ENCODE results near the gene SMIM10.
A peak's percentile ranks its signal among the peaks of the same experiment; 100 is the strongest.

The SMIM10 gene

DNA sequence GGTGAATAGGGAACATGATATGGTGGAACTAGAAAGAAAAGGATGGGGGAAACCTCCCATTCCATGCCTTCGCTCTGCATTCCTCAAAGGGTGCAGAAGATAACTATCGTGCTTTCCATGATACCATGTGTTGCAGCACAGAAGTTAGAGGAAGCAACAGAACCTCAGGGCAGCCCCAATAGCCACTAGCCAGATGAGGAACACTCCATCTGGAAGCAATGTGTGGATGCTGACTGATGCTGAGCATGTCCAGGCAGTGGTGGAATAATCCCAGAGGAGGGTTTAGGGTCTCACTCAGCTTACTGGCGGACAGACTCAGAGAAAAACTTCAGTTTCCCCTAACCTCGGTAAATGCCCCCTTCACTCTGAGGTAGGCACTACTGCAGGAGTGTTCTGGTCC lies 7.5 kb downstream of the SMIM10 start:
- Histone ChIP-seq H3K4me1 (ENCODE audit: insufficient read depth, insufficient read length) (no peaks in the 10 kb centered on the region), H3K27me3 (ENCODE audit: insufficient read depth, insufficient read length) (no peaks in the 10 kb centered on the region), H3K9me3 (ENCODE audit: insufficient read depth, low read length) (no peaks in the 10 kb centered on the region), H3K9ac (ENCODE audit: insufficient read length, low read depth) (no peak overlapping the region), H3K4me3 (ENCODE audit: insufficient read length, low read depth) (no peak overlapping the region), H3K36me3 (ENCODE audit: insufficient read depth, insufficient read length, low read length) (no peaks in the 10 kb centered on the region)
- DNase-seq (ENCODE audit: low read depth, low spot score): no peak
- TF ChIP-seq YY1 (IDR thresholded peaks at IDR 0.05; ENCODE audit: insufficient read depth, insufficient read length) (no peak), SUZ12 (IDR thresholded peaks at IDR 0.05; ENCODE audit: extremely low read depth, insufficient read depth, insufficient read length) (no peak)

DNA sequence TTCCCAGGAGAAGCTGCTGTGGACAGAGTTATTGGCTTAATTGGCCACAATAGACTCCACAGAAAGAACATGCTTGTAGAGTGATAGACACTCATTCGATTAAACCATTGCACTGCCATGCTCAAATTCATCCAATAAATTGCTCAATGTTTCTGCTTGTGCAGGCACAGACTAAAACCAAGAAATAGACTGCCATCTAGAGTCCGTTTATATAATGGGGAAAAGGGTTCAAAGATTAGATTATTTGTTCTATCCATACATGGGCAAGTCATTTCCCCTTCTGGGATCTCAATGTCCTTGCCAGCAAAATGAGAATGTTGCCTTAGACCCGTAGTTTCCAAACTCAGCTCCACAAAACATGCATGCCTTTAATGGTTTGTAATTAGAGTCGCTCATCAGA lies 8.7 kb downstream of the SMIM10 start:
- Histone ChIP-seq H3K36me3 (ENCODE audit: insufficient read depth, insufficient read length, low read length) (no peaks in the 10 kb centered on the region), H3K4me3 (ENCODE audit: insufficient read length, low read depth) (no peak overlapping the region), H3K27me3 (ENCODE audit: insufficient read depth, insufficient read length) (no peaks in the 10 kb centered on the region), H3K4me1 (ENCODE audit: insufficient read depth, insufficient read length) (no peaks in the 10 kb centered on the region), H3K9me3 (ENCODE audit: insufficient read depth, low read length) (no peaks in the 10 kb centered on the region), H3K9ac (ENCODE audit: insufficient read length, low read depth) (no peak overlapping the region)
- DNase-seq (ENCODE audit: low read depth, low spot score): no peak
- TF ChIP-seq ZNF274 (IDR thresholded peaks at IDR 0.05; ENCODE audit: low read depth, low read length) (no peak), SUZ12 (IDR thresholded peaks at IDR 0.05; ENCODE audit: extremely low read depth, insufficient read depth, insufficient read length) (no peak), YY1 (IDR thresholded peaks at IDR 0.05; ENCODE audit: insufficient read depth, insufficient read length) (no peak)

DNA sequence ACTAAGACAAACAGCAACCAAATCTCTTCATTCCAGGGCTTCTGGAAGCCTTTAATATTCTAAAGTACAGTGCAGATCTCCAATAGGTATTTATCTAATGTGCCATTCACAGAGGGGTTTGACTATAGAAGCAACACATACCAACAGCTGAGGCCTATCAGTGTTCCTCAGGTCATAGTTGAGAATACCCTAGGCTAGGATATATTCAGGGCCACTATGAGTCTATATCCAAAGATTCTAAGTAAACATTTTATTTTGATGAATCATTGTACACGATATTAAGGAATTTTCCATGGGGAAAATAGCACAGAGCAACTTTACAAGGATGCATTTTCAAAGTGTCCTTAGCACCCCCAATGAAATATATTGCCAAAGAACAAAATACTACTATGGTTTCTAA lies 9.7 kb downstream of the SMIM10 start:
- Histone ChIP-seq H3K36me3 (ENCODE audit: insufficient read depth, insufficient read length, low read length) (no peaks in the 10 kb centered on the region), H3K4me1 (ENCODE audit: insufficient read depth, insufficient read length) (no peaks in the 10 kb centered on the region), H3K27me3 (ENCODE audit: insufficient read depth, insufficient read length) (no peaks in the 10 kb centered on the region), H3K4me3 (ENCODE audit: insufficient read length, low read depth) (no peak overlapping the region), H3K9ac (ENCODE audit: insufficient read length, low read depth) (no peak overlapping the region), H3K9me3 (ENCODE audit: insufficient read depth, low read length) (no peaks in the 10 kb centered on the region)
- no peak for TF ChIP-seq ZNF274 (IDR thresholded peaks at IDR 0.05; ENCODE audit: low read depth, low read length)
- no peak for TF ChIP-seq YY1 (IDR thresholded peaks at IDR 0.05; ENCODE audit: insufficient read depth, insufficient read length)
- no peak for TF ChIP-seq SUZ12 (IDR thresholded peaks at IDR 0.05; ENCODE audit: extremely low read depth, insufficient read depth, insufficient read length)
- DNase-seq (ENCODE audit: low read depth, low spot score): no peak

DNA sequence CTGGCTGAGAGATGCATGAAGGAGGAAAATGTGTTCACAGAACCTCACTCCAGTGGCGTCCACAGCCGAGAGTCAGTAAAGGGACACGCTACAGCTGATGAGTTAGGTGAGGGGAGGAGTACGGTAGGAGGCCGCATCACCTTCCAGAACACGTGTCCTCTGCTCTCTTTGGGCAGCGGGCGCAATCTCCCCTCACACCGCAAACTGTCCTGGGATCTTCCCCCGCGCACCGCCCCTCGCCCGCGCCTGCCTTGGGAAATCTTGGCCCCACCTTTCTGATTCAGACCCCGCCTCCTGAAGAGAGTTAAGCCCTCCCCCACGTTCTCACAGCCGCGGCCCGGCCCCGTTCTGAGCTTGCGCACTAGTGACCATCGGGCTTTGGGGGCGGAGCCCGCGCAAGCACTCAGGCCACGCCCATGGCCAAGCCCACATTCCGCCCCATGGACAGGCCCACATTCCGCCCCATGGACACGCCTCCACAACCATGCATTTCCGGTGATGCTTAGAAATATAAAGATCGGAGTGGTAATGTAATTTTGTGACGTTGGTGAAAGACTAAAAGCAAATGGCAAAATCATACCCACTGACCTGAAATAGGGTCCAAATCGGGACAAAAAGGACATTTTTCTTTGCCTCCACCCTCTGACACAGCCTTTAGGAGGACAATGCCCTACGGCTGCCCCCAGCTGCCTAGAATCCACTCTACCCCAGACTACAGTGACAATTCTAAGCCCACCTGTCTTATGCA lies 13.3 kb downstream of the SMIM10 start:
- DNase-seq (ENCODE audit: low read depth, low spot score): peak; percentile 75
- no peaks in the 10 kb centered on the region for H3K4me1 ChIP-seq (ENCODE audit: insufficient read depth, insufficient read length)
- H3K27me3 ChIP-seq (ENCODE audit: insufficient read depth, insufficient read length): no peaks in the 10 kb centered on the region
- no peaks in the 10 kb centered on the region for H3K9me3 ChIP-seq (ENCODE audit: insufficient read depth, low read length)
- H3K4me3 ChIP-seq (ENCODE audit: insufficient read length, low read depth): peak overlapping the region; percentile 39
- H3K9ac ChIP-seq (ENCODE audit: insufficient read length, low read depth): no peak overlapping the region
- H3K36me3 ChIP-seq (ENCODE audit: insufficient read depth, insufficient read length, low read length): no peaks in the 10 kb centered on the region
- TF ChIP-seq ZNF274 (IDR thresholded peaks at IDR 0.05; ENCODE audit: low read depth, low read length) (no peak), SUZ12 (IDR thresholded peaks at IDR 0.05; ENCODE audit: extremely low read depth, insufficient read depth, insufficient read length) (no peak), YY1 (IDR thresholded peaks at IDR 0.05; ENCODE audit: insufficient read depth, insufficient read length) (no peak)

DNA sequence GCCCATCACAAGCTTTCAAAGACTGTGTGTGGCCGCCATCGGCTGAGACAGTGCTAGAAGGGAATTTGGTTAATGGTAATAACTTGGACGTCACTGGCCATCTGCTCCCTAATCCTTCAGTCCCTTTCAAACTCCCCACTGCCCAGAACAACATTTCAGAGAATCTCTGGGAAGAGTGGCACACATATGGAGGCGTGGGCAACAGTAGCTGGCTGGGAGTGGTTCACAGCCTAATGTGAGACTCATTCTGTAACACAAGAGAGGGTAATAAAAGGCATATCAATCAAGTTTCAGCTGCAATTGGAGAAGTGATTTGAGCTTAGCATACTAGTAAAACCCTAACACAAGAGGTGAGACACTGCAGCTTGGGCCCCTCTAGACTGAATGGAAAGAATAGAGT lies 15.4 kb downstream of the SMIM10 start:
- Histone ChIP-seq H3K9ac (ENCODE audit: insufficient read length, low read depth) (no peak overlapping the region), H3K27me3 (ENCODE audit: insufficient read depth, insufficient read length) (no peaks in the 10 kb centered on the region), H3K36me3 (ENCODE audit: insufficient read depth, insufficient read length, low read length) (no peaks in the 10 kb centered on the region), H3K9me3 (ENCODE audit: insufficient read depth, low read length) (no peaks in the 10 kb centered on the region), H3K4me1 (ENCODE audit: insufficient read depth, insufficient read length) (no peaks in the 10 kb centered on the region), H3K4me3 (ENCODE audit: insufficient read length, low read depth) (no peak overlapping the region)
- no peak for DNase-seq (ENCODE audit: low read depth, low spot score)
- TF ChIP-seq YY1 (IDR thresholded peaks at IDR 0.05; ENCODE audit: insufficient read depth, insufficient read length) (no peak), SUZ12 (IDR thresholded peaks at IDR 0.05; ENCODE audit: extremely low read depth, insufficient read depth, insufficient read length) (no peak), ZNF274 (IDR thresholded peaks at IDR 0.05; ENCODE audit: low read depth, low read length) (no peak)

DNA sequence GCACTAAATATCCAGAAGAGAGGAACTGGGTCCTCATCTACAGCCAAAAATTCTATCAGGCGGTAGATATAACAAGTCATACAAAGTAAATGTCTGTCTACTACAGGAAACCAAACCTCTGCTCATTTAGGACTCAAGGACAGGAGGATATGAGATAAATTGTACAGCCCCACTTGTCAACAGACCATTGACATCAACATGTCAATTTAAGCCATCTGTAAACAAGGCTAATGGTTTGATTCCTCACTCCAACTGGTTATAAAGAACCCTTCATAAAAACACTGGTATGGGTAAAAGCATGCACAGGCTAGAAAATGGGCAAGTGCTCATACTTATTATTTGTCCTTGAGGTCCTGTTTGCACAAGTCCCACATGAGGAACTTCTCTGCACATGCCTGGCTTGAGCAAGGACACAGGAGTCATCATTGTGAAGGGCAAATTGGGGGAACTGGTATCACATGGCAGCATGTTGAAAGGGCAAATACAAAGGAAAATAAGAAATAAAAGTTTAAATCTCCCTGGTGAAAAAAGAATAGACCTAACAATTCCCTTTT lies 18.3 kb downstream of the SMIM10 start:
- DNase-seq (ENCODE audit: low read depth, low spot score): no peak
- Histone ChIP-seq H3K27me3 (ENCODE audit: insufficient read depth, insufficient read length) (no peaks in the 10 kb centered on the region), H3K4me3 (ENCODE audit: insufficient read length, low read depth) (no peak overlapping the region), H3K4me1 (ENCODE audit: insufficient read depth, insufficient read length) (no peaks in the 10 kb centered on the region), H3K9ac (ENCODE audit: insufficient read length, low read depth) (no peak overlapping the region), H3K36me3 (ENCODE audit: insufficient read depth, insufficient read length, low read length) (no peaks in the 10 kb centered on the region), H3K9me3 (ENCODE audit: insufficient read depth, low read length) (no peaks in the 10 kb centered on the region)
- TF ChIP-seq SUZ12 (IDR thresholded peaks at IDR 0.05; ENCODE audit: extremely low read depth, insufficient read depth, insufficient read length) (no peak), YY1 (IDR thresholded peaks at IDR 0.05; ENCODE audit: insufficient read depth, insufficient read length) (no peak), ZNF274 (IDR thresholded peaks at IDR 0.05; ENCODE audit: low read depth, low read length) (no peak)

DNA sequence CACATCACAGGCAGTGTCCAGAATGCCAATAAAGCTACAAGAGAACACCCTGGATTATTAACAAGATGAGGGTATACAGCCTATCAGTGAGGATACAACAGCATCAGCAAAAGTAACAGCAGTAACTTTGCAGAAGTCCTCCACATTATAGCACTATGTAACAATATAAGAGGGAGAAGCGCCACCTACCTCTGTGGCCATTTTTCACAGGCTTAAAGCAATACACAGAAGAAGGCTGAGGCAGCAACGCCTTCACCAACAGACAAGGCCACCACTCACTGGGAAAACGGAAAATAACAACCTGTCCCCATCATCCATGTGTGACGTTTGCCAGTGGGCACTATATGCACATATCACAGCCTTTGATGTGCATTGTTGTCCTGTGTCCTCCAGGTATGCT lies 19.0 kb downstream of the SMIM10 start:
- H3K4me3 ChIP-seq (ENCODE audit: insufficient read length, low read depth): no peak overlapping the region
- H3K9me3 ChIP-seq (ENCODE audit: insufficient read depth, low read length): no peaks in the 10 kb centered on the region
- no peak for TF ChIP-seq SUZ12 (IDR thresholded peaks at IDR 0.05; ENCODE audit: extremely low read depth, insufficient read depth, insufficient read length)
- TF ChIP-seq ZNF274 (IDR thresholded peaks at IDR 0.05; ENCODE audit: low read depth, low read length): no peak
- TF ChIP-seq YY1 (IDR thresholded peaks at IDR 0.05; ENCODE audit: insufficient read depth, insufficient read length): no peak
- H3K4me1 ChIP-seq (ENCODE audit: insufficient read depth, insufficient read length): no peaks in the 10 kb centered on the region
- DNase-seq (ENCODE audit: low read depth, low spot score): no peak
- no peak overlapping the region for H3K9ac ChIP-seq (ENCODE audit: insufficient read length, low read depth)
- no peaks in the 10 kb centered on the region for H3K36me3 ChIP-seq (ENCODE audit: insufficient read depth, insufficient read length, low read length)
- H3K27me3 ChIP-seq (ENCODE audit: insufficient read depth, insufficient read length): no peaks in the 10 kb centered on the region
